LNCaP clone FGC (cell line): ENCODE data around the gene FOXP1.

Experiments
- DNase-seq: peaks from one replicate; pipeline ENCODE4 v3.0.0-alpha.2; 2011; ENCODE audit warnings: low read depth
- H3K4me3 ChIP-seq: 2 replicates; pipeline ENCODE4 v1.5.1; 2011; ENCODE audit warnings: mild to moderate bottlenecking, low read depth, low read length, control low read depth
- CTCF ChIP-seq: IDR thresholded peaks from 2 replicates; pipeline ENCODE4 v1.5.1; 2012; ENCODE audit warnings: mild to moderate bottlenecking; ENCODE audit not compliant: control insufficient read depth, insufficient read depth; ENCODE audit errors: extremely low read depth

FOXP1 gene

GRCh38 chr3:71511446-71511845, 72.1 kb downstream of the FOXP1 start:
- no peak overlapping the region for H3K4me3 ChIP-seq
- no peak for DNase-seq
- no peak for TF ChIP-seq CTCF

- no peak overlapping the region for H3K4me3 ChIP-seq
- DNase-seq = no peak
- no peak for TF ChIP-seq CTCF
Measured at GRCh38 chr3:71511037-71511436, 72.5 kb downstream of the FOXP1 start.

- DNase-seq = no peak
- no peak for TF ChIP-seq CTCF
- no peak overlapping the region for H3K4me3 ChIP-seq
Measured at GRCh38 chr3:71510510-71510909, 73.0 kb downstream of the FOXP1 start.

- DNase-seq = no peak
- no peak for TF ChIP-seq CTCF
- H3K4me3 ChIP-seq = no peak overlapping the region
Measured at GRCh38 chr3:71509066-71509465, 74.5 kb downstream of the FOXP1 start.

GRCh38 chr3:71505767-71506350, 77.7 kb downstream of the FOXP1 start:
- H3K4me3 ChIP-seq = no peak overlapping the region
- no peak for TF ChIP-seq CTCF
- no peak for DNase-seq

GRCh38 chr3:71504250-71505036, 79.1 kb downstream of the FOXP1 start:
- H3K4me3 ChIP-seq = no peak overlapping the region
- no peak for TF ChIP-seq CTCF
- DNase-seq = no peak
